Effector CD8-positive, alpha-beta T cell (primary cell): ENCODE results near the gene MAP1S.

ENCODE experiments used
- DNase-seq: peaks from one replicate; lab custom pipeline; 2025; lab: John Stamatoyannopoulos, UW

The MAP1S gene

GRCh38 chr19:17739121-17739875 is 20.0 kb downstream of the MAP1S start:
- no peak for DNase-seq

GRCh38 chr19:17741456-17741855 is 22.2 kb downstream of the MAP1S start:
- no peak for DNase-seq

GRCh38 chr19:17743874-17744580 is 24.7 kb downstream of the MAP1S start:
- DNase-seq = no peak

- DNase-seq = peak; percentile 89
These were observed 28.2 kb downstream of the MAP1S start for GRCh38 chr19:17747205-17748098.

GRCh38 chr19:17748884-17749638 is 29.8 kb downstream of the MAP1S start:
- DNase-seq = no peak

GRCh38 chr19:17749912-17750317 is 30.6 kb downstream of the MAP1S start:
- DNase-seq = no peak

- DNase-seq = peak; percentile 65
These were observed 32.0 kb downstream of the MAP1S start, which contains the start of gene FCHO1 for GRCh38 chr19:17751103-17751911. Gene FCHO1 (plus strand): TSS chr19:17751477. CDS start chr19:17755165, 3,688 bp downstream.

- DNase-seq = no peak
These were observed 32.6 kb downstream of the MAP1S start for GRCh38 chr19:17751912-17752273.

GRCh38 chr19:17752865-17753639 is 33.8 kb downstream of the MAP1S start:
- no peak for DNase-seq

- no peak for DNase-seq
These were observed 34.7 kb downstream of the MAP1S start for GRCh38 chr19:17753976-17754375.

GRCh38 chr19:17754634-17755442 is 35.6 kb downstream of the MAP1S start:
- no peak for DNase-seq

GRCh38 chr19:17755443-17755890 is 36.2 kb downstream of the MAP1S start:
- DNase-seq = no peak

GRCh38 chr19:17755977-17756670 is 36.8 kb downstream of the MAP1S start:
- DNase-seq = peak; percentile 10

- no peak for DNase-seq
These were observed 37.8 kb downstream of the MAP1S start for GRCh38 chr19:17757125-17757524.

GRCh38 chr19:17758515-17758914 is 39.2 kb downstream of the MAP1S start:
- DNase-seq = no peak

GRCh38 chr19:17761148-17761547 is 41.9 kb downstream of the MAP1S start:
- DNase-seq = no peak

GRCh38 chr19:17762505-17763229 is 43.4 kb downstream of the MAP1S start:
- DNase-seq = no peak

- DNase-seq = no peak
These were observed 45.1 kb downstream of the MAP1S start for GRCh38 chr19:17764348-17764747.
